ENCODE data around the gene PKP1. TPM values are rescaled to one million over a fixed set of nuclear protein-coding genes. Genes with fewer than 3 reads are reported as not detected.

PKP1 gene
- total RNA-seq, 1 donor: under 0.01 TPM

DNA sequence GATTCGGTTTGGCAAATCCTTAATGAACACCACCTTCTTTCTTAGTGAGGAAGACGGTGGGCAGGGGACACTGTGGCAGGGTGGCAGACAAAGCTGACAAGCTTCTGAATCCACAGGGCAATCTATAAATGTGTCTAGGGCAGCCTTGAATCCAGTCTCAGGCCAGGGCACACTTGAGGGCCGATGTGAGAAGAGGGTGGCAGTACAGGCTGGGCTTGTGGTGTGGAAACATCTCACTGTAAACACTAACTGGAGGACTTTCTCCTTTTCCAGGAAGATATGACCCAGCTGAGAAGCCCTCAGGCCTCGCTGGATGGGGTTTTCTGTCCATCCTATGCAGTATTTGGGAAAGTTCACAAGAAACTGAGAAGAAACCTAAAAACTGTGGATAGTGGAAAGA, 46.5 kb downstream of the PKP1 start:
- no peak for DNase-seq (ENCODE audit: low read depth)
- no peak overlapping the region for H3K4me3 ChIP-seq (ENCODE audit: low read depth, low read length)
- TF ChIP-seq, protein P1, sequence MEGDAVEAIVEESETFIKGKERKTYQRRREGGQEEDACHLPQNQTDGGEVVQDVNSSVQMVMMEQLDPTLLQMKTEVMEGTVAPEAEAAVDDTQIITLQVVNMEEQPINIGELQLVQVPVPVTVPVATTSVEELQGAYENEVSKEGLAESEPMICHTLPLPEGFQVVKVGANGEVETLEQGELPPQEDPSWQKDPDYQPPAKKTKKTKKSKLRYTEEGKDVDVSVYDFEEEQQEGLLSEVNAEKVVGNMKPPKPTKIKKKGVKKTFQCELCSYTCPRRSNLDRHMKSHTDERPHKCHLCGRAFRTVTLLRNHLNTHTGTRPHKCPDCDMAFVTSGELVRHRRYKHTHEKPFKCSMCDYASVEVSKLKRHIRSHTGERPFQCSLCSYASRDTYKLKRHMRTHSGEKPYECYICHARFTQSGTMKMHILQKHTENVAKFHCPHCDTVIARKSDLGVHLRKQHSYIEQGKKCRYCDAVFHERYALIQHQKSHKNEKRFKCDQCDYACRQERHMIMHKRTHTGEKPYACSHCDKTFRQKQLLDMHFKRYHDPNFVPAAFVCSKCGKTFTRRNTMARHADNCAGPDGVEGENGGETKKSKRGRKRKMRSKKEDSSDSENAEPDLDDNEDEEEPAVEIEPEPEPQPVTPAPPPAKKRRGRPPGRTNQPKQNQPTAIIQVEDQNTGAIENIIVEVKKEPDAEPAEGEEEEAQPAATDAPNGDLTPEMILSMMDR (IDR thresholded peaks at IDR 0.05; ENCODE audit: insufficient read depth, low read length): no peak

DNA sequence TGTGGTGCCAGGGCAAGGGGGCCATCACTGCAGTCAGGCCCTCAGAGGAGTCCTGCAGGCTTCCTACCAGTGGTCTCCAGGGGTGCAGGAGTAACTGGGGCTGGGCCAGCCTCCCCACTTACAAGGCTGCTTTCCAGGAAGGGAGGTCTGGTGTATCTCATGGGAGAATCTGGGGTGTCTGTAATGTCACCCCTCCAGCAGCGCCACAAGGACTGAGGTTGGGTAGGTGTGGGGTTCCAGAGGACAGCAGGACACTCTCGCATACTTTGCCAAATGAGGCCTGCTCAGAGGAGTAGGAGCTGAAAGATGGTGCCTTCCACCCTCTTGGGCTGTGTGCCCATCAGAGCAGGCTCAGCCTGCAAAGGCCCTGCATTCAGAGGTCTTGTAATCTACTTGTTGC, 47.2 kb downstream of the PKP1 start:
- DNase-seq (ENCODE audit: low read depth): no peak
- TF ChIP-seq, protein P1 (IDR thresholded peaks at IDR 0.05; ENCODE audit: insufficient read depth, low read length): no peak
- no peak overlapping the region for H3K4me3 ChIP-seq (ENCODE audit: low read depth, low read length)

DNA sequence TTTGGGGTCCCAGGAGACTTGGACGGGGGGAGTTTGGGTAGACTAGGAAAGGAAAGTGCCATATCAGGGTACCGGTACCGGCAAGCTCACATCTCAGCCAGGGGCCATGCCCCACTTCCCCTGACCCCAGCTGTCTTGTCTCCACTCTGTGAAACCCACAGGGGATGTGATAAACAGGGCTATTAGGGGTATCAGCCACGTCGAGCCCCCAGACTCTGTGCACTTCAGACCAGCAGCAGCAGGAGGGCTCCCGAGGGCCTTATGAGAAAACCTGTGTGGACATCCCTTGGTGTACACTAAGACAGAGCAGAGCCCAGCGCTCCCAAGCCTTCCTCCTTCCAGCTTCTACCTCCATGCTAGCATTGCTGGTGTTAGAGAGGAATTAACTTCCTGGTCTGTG, 47.9 kb downstream of the PKP1 start:
- no peak overlapping the region for H3K4me3 ChIP-seq (ENCODE audit: low read depth, low read length)
- TF ChIP-seq, protein P1 (IDR thresholded peaks at IDR 0.05; ENCODE audit: insufficient read depth, low read length): no peak
- no peak for DNase-seq (ENCODE audit: low read depth)

DNA sequence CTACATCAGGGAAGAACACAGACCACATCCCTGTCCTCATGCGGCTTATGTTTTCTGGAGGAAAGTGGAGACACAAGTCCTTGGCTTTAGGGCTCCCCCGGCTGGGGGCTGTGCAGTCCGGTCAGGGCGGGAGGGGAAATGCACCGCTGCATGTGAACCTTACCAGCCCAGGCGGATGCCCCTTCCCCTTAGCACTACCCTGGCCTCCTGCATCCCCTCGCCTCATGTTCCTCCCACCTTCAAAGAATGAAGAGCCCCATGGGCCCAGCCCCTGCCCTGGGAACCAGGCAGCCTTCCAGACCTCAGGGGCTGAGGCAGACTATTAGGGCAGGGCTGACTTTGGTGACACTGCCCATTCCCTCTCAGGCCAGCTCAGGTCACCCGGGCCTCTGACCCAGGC, 48.7 kb downstream of the PKP1 start:
- TF ChIP-seq, protein P1 (IDR thresholded peaks at IDR 0.05; ENCODE audit: insufficient read depth, low read length): no peak
- no peak overlapping the region for H3K4me3 ChIP-seq (ENCODE audit: low read depth, low read length)
- no peak for DNase-seq (ENCODE audit: low read depth)

DNA sequence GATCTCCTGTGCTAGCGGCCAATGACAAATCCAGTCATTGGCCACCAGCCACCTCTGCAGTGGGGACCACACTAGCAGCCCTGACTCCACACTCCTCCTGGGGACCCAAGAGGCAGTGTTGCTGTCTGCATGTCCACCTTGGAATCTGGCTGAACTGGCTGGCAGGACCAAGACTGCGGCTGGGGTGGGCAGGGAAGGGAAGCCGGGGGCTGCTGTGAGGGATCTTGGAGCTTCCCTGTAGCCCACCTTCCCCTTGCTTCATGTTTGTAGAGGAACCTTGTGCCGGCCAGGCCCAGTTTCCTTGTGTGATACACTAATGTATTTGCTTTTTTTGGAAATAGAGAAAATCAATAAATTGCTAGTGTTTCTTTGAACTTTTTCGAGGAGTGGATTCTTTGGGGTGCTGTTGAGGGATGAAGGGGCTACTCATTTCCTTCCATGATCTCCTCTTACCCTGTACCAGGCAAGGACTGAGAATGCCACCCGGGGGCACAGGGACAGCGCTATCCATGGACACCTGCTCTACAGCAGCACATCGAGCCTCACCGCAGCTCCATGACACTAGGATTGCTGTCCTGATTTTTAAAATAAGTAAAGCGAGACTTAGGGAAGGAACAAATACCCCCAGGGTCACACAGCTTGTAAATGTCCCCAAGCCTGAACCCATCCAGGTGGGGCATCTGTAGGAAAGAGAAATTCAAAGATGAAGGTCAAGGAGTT, 49.5 kb downstream of the PKP1 start:
- TF ChIP-seq, protein P1 (IDR thresholded peaks at IDR 0.05; ENCODE audit: insufficient read depth, low read length): no peak

DNA sequence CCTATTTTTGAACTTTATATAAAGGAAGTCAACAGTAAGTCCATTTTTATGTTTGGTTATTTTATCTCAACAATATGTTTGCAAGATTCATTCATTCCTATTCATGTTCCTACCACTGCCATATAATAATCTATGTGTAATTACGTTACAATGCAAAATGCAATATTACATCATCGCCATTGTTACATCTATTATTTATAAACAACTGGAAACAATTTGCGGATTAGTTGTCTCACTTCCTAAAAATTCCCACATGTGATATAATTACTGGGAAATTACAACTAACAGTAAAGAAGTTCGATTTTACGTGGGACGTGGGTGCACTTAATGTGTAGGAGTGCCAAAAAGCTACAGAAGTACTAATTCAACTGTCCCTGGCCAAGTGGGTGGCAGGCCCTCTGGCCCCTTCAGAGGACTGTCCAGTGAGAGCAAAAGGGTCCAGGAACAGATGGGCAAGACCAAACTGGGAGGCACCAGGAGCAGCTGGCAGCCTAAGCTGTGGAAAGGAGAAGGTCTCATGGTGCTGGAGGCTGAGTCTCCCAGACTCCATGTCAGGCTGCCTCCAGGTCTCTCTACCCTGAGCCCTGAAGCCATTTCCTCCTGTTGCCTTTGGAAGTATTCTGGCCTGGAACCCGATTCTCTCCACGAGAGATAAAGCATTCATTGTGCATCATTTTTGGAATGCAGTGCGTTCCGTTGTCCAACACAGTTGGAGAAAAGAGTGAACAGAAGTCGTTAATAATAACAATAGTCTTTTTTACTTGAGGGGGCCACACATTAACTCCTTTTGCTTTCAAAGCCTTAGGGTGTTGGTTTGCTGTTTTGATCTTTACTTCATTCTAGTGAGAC, 51.2 kb downstream of the PKP1 start:
- no peak for DNase-seq (ENCODE audit: low read depth)
- no peak overlapping the region for H3K4me3 ChIP-seq (ENCODE audit: low read depth, low read length)
- TF ChIP-seq, protein P1 (IDR thresholded peaks at IDR 0.05; ENCODE audit: insufficient read depth, low read length): no peak

More for the DNA sequence above, 49.5 kb downstream of the PKP1 start:
- no peak for DNase-seq (ENCODE audit: low read depth)
- H3K4me3 ChIP-seq (ENCODE audit: low read depth, low read length): no peak overlapping the region
